ENCODE results near the gene NSD2. TPM values are rescaled to one million over a fixed set of nuclear protein-coding genes. Genes with fewer than 3 reads are reported as not detected.
"Not testable (repeated sequence)": the region's sequence is repeated elsewhere in the genome, so short reads cannot be mapped to it uniquely, and the experiment has no call there.

Gene NSD2
- total RNA-seq, 1 experiment from 2014 or later: 48.0 TPM

- DNase-seq (ENCODE audit: low spot score): peak; percentile 70
These were observed 28.2 kb downstream of the NSD2 start for GRCh38 chr4:1899149-1900086.

- no peak for DNase-seq (ENCODE audit: low spot score)
These were observed 28.9 kb downstream of the NSD2 start for GRCh38 chr4:1900087-1900433.

- no peak for DNase-seq (ENCODE audit: low spot score)
These were observed 29.4 kb downstream of the NSD2 start for GRCh38 chr4:1900624-1901023.

- no peak for DNase-seq (ENCODE audit: low spot score)
These were observed 29.9 kb downstream of the NSD2 start for GRCh38 chr4:1901127-1901526.

GRCh38 chr4:1902243-1902642 lies 31.1 kb downstream of the NSD2 start:
- no peak for DNase-seq (ENCODE audit: low spot score)

GRCh38 chr4:1903035-1903434 lies 31.8 kb downstream of the NSD2 start:
- no peak for DNase-seq (ENCODE audit: low spot score)

- no peak for DNase-seq (ENCODE audit: low spot score)
These were observed 32.8 kb downstream of the NSD2 start for GRCh38 chr4:1904042-1904441.

GRCh38 chr4:1907848-1908525 lies 36.8 kb downstream of the NSD2 start:
- DNase-seq (ENCODE audit: low spot score): no peak

GRCh38 chr4:1909696-1910095 lies 38.5 kb downstream of the NSD2 start:
- not testable (repeated sequence) for DNase-seq (ENCODE audit: low spot score)

GRCh38 chr4:1910643-1911042 lies 39.5 kb downstream of the NSD2 start:
- DNase-seq (ENCODE audit: low spot score): peak; percentile 43

- DNase-seq (ENCODE audit: low spot score): not testable (repeated sequence)
These were observed 40.1 kb downstream of the NSD2 start for GRCh38 chr4:1911316-1911715.

- no peak for DNase-seq (ENCODE audit: low spot score)
These were observed 51.6 kb downstream of the NSD2 start for GRCh38 chr4:1922821-1923220.

- no peak for DNase-seq (ENCODE audit: low spot score)
These were observed 56.5 kb downstream of the NSD2 start for GRCh38 chr4:1927675-1928074.

- DNase-seq (ENCODE audit: low spot score): no peak
These were observed 57.4 kb downstream of the NSD2 start for GRCh38 chr4:1928356-1929239.

- DNase-seq (ENCODE audit: low spot score): no peak
These were observed 61.5 kb downstream of the NSD2 start for GRCh38 chr4:1932736-1933135.

- no peak for DNase-seq (ENCODE audit: low spot score)
These were observed 62.5 kb downstream of the NSD2 start for GRCh38 chr4:1933700-1934099.

GRCh38 chr4:1937550-1937949 lies 66.4 kb downstream of the NSD2 start:
- DNase-seq (ENCODE audit: low spot score): no peak

GRCh38 chr4:1938027-1938426 lies 66.8 kb downstream of the NSD2 start:
- no peak for DNase-seq (ENCODE audit: low spot score)

- peak; percentile 81 for DNase-seq (ENCODE audit: low spot score)
These were observed 68.7 kb downstream of the NSD2 start for GRCh38 chr4:1939664-1940509.

GRCh38 chr4:1940566-1940965 lies 69.4 kb downstream of the NSD2 start:
- DNase-seq (ENCODE audit: low spot score): no peak

GRCh38 chr4:1943928-1944327 lies 72.7 kb downstream of the NSD2 start:
- no peak for DNase-seq (ENCODE audit: low spot score)
